Panc1 (cell line): ENCODE results near the gene NRP1. TPM values are rescaled to one million over a fixed set of nuclear protein-coding genes. Genes with fewer than 3 reads are reported as not detected.

Experiments
- ATAC-seq: fragments of 200-7000 bp; cut with Tn5 transposase; 2 replicates; pipeline ENCODE4 v1.9.1; 2020; ENCODE audit warnings: mild to moderate bottlenecking, moderate library complexity
- BruUV-seq: library from RNA; stranded (reverse); fragments of 400-500 nt; replicated peaks from 2 replicates; lab custom pipeline; 2021; lab: Mats Ljungman, UMichigan
- CTCF ChIA-PET: fragments of 300-600 bp; sonication (Branson Sonifier 250); formaldehyde crosslinking; loops from one replicate; lab custom pipeline; 2022; ENCODE audit warnings: antibody characterized with exemption; lab: Charles Lee
- POLR2A ChIA-PET: fragments of 300-600 bp; sonication (Branson Sonifier 250); formaldehyde crosslinking; loops from one replicate; lab custom pipeline; 2022; ENCODE audit warnings: antibody characterized with exemption; lab: Charles Lee
- DNase-seq: peaks from one replicate; pipeline ENCODE4 v3.0.0-alpha.2; 2010; ENCODE audit warnings: low read depth, low spot score
- H3K27ac ChIP-seq: 2 replicates; pipeline ENCODE4 v1.5.1; 2011; ENCODE audit warnings: mild to moderate bottlenecking, low read length, inconsistent platforms
- H3K27me3 ChIP-seq: fragments of 200-500 bp; sonication (Bioruptor generic); 2 replicates; pipeline ENCODE4 v1.6.0; 2014; ENCODE audit warnings: low read length, inconsistent platforms; ENCODE audit not compliant: control insufficient read depth, insufficient read depth
- H3K36me3 ChIP-seq: fragments of 200-500 bp; sonication (Bioruptor generic); 2 replicates; pipeline ENCODE4 v1.5.1; 2014; ENCODE audit warnings: inconsistent platforms, mild to moderate bottlenecking, low read length, moderate library complexity; ENCODE audit not compliant: control insufficient read depth, insufficient read depth
- H3K4me1 ChIP-seq: 2 replicates; pipeline ENCODE4 v1.5.1; 2011; ENCODE audit warnings: inconsistent platforms, mild to moderate bottlenecking, low read length, moderate library complexity; ENCODE audit not compliant: control insufficient read depth, insufficient read depth
- H3K4me3 ChIP-seq, 2 experiments: 2 replicates each; pipeline ENCODE4 v1.5.1; 2011 to 2012; ENCODE audit warnings: low read depth in 2 of 2, low read length in 2 of 2, mild to moderate bottlenecking in 2 of 2, inconsistent platforms in 1 of 2, moderate library complexity in 1 of 2
- H3K9me3 ChIP-seq: fragments of 200-500 bp; sonication (Bioruptor generic); 2 replicates; pipeline ENCODE4 v1.5.1; 2014; ENCODE audit warnings: low read depth, mild to moderate bottlenecking, inconsistent platforms, low read length, moderate library complexity; ENCODE audit not compliant: control insufficient read depth, insufficient read depth
- POLR2AphosphoS5 ChIP-seq: IDR thresholded peaks from 2 replicates; pipeline ENCODE4 v1.6.1; 2012; ENCODE audit warnings: mild to moderate bottlenecking, low read depth, low read length, moderate library complexity
- REST ChIP-seq, 2 experiments: IDR thresholded peaks; 2 replicates each; pipeline ENCODE4 v1.6.1; 2011 to 2012; ENCODE audit warnings: low read depth in 2 of 2, control low read depth in 1 of 2, low read length in 1 of 2, mild to moderate bottlenecking in 1 of 2, moderate library complexity in 1 of 2; ENCODE audit not compliant: insufficient read depth in 1 of 2
- SIN3A ChIP-seq: IDR thresholded peaks from 2 replicates; pipeline ENCODE4 v1.6.1; 2012; ENCODE audit warnings: low read depth, mild to moderate bottlenecking, low read length, moderate library complexity, borderline replicate concordance; ENCODE audit not compliant: insufficient read depth
- TCF7L2 ChIP-seq: IDR thresholded peaks from 2 replicates; pipeline ENCODE4 v1.6.1; 2011; ENCODE audit warnings: mild to moderate bottlenecking, low read depth, low read length, inconsistent platforms
- in situ Hi-C: cut with HindIII; loops from 2 replicates; pipeline ENCODE4 v1.10.0; 2016; ENCODE audit warnings: low sequenced_read_pairs, low pct_unique_long_range_greater_than_20kb
- intact Hi-C: fragments of 100-400 bp; cut with micrococcal nuclease; formaldehyde crosslinking; loops from one replicate; pipeline ENCODE4 v1.10.0; 2022; ENCODE audit not compliant: unreplicated experiment
- total RNA-seq: library from RNA; stranded (reverse); gene quantifications from one replicate; pipeline ENCODE4 v1.2.1, GENCODE V29; 2021; ENCODE audit not compliant: unreplicated experiment
- TF ChIP-seq, protein P1 (sequence below): fragments of 450-650 bp; IDR thresholded peaks from 2 replicates; pipeline ENCODE4 v1.5.1; 2017; ENCODE audit warnings: mild to moderate bottlenecking

The NRP1 gene
- total RNA-seq, 1 experiment from 2014 or later, result 93.4 TPM

DNA sequence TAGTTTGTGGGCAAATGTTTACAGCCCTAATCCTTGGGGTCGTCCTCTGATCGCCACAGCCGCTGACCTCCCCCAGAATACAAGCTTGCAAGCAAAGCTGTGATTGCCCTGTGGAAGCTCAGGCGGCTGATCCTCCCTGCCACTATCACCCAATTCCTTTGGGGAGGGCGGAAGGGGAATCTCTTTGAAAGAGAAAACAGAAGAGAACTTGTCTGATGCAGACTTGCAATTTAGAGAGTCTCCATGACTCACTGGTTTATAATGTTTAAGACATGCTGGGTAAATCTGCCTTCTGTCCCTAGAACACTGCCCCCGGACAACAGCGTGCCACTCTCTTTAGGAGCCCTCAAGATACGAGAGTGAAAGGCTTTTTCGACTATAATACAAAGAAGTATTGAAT is 75.5 kb downstream of the NRP1 start:
- peaks cover 14% of the 10 kb centered on the region; the same call in 1 of the 2 replicates for H3K36me3 ChIP-seq
- H3K4me3 ChIP-seq, result no peak overlapping the region
- in situ Hi-C loops, result no loop called here
- no TSS peak for BruUV-seq
- peaks cover 31% of the 10 kb centered on the region for H3K4me1 ChIP-seq
- H3K9me3 ChIP-seq, result no peaks in the 10 kb centered on the region
- CTCF ChIA-PET, result no interaction called here
- H3K27ac ChIP-seq, result peak overlapping the region; percentile 100
- no peak for TF ChIP-seq POLR2AphosphoS5
- no peak for TF ChIP-seq SIN3A
- TF ChIP-seq REST (IDR thresholded peaks at IDR 0.05; ENCODE audit: insufficient read depth in 1 of 2, low read depth in 2 of 2, low read length in 1 of 2), result no peak
- no peak for TF ChIP-seq TCF7L2
- TF ChIP-seq, protein P1, sequence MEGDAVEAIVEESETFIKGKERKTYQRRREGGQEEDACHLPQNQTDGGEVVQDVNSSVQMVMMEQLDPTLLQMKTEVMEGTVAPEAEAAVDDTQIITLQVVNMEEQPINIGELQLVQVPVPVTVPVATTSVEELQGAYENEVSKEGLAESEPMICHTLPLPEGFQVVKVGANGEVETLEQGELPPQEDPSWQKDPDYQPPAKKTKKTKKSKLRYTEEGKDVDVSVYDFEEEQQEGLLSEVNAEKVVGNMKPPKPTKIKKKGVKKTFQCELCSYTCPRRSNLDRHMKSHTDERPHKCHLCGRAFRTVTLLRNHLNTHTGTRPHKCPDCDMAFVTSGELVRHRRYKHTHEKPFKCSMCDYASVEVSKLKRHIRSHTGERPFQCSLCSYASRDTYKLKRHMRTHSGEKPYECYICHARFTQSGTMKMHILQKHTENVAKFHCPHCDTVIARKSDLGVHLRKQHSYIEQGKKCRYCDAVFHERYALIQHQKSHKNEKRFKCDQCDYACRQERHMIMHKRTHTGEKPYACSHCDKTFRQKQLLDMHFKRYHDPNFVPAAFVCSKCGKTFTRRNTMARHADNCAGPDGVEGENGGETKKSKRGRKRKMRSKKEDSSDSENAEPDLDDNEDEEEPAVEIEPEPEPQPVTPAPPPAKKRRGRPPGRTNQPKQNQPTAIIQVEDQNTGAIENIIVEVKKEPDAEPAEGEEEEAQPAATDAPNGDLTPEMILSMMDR, result no peak
- ATAC-seq (0 out of 2 replicates have a peak, but pooled peaks have one; percentile 24), DNase-seq (no peak)
- POLR2A ChIA-PET, result no interaction called here
- intact Hi-C loops, result no loop called here
- H3K27me3 ChIP-seq, result no peaks in the 10 kb centered on the region

GRCh38 chr10:33257439-33258080 is 76.9 kb downstream of the NRP1 start:
- H3K36me3 ChIP-seq, result peaks cover 15% of the 10 kb centered on the region; the same call in 1 of the 2 replicates
- ChIA-PET CTCF (no interaction called here), POLR2A (no interaction called here)
- H3K4me3 ChIP-seq, result no peak overlapping the region
- TF ChIP-seq TCF7L2, result no peak
- TF ChIP-seq, protein P1, result no peak
- TF ChIP-seq POLR2AphosphoS5, result no peak
- no peak for TF ChIP-seq SIN3A
- TF ChIP-seq REST (IDR thresholded peaks at IDR 0.05; ENCODE audit: insufficient read depth in 1 of 2, low read depth in 2 of 2, low read length in 1 of 2), result no peak
- no TSS peak for BruUV-seq
- in situ Hi-C loops (no loop called here), intact Hi-C loops (no loop called here)
- peak overlapping the region; percentile 100 for H3K27ac ChIP-seq
- H3K27me3 ChIP-seq, result no peaks in the 10 kb centered on the region
- no peak for ATAC-seq
- peaks cover 18% of the 10 kb centered on the region for H3K4me1 ChIP-seq
- DNase-seq, result no peak
- H3K9me3 ChIP-seq, result no peaks in the 10 kb centered on the region
